Stimulated activated CD8-positive, alpha-beta memory T cell treated with anti-CD3 and anti-CD28 coated beads, Interleukin-4, amount 100 ng/mL, for 1 hour (primary cell): ENCODE measurements around the gene KIF13A.
"Not testable (repeated sequence)": the region's sequence is repeated elsewhere in the genome, so short reads cannot be mapped to it uniquely, and the experiment has no call there.

Source experiments
- DNase-seq, 2 donors: peaks; one replicate each; pipeline ENCODE4 v3.0.0-alpha.2; 2020; ENCODE audit warnings: low read depth in 2 of 2, low spot score in 1 of 2

Gene KIF13A

GRCh38 chr6:17998442-17998841 is 11.0 kb upstream of the KIF13A start:
- no peak for DNase-seq

GRCh38 chr6:17998003-17998402 is 10.6 kb upstream of the KIF13A start:
- DNase-seq: no peak

- no peak for DNase-seq
Observed at GRCh38 chr6:17995414-17995813, 8.0 kb upstream of the KIF13A start.

DNA sequence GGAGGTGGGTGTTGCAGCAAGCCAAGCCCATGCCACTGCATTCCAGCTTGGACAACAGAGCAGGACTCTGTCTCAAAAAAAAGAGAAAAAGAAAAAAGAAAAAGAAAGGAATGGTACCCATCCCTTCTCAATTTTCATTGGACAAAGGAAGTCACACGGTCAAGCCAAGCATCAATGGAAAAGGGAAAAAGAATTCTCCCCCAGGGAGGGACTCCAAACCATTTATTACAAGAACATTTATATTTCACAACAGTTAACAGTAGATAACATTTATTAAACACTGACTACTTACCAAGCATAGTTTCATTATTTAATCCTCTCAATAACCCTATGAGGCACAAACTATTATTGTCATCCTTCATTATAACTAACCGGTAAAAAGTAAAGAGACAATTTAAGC is 6.6 kb upstream of the KIF13A start:
- DNase-seq: no peak

DNA sequence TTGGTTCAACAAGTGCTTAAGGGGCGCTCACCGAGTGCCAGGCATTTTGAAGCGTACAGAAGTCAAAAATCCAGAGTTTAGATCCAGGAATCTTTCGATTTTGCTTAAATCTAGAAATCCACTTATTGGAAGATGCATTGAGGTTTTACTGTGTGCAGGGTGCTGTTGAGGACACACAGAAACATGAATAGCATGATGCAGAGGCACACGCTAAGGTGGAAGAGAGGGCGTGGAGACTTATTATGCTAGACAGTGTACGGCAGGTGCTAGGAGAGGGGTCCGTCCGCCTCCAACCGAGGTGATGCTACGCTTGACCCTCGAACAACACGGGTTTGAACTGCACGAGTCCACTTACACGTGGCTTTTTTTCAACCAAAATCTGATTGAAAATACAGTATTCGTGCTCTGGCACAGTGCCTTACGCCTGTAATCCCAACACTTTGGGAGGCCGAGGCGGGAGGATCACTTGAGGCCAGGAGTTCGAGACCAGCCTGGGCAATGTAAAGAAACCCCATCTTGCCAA is 1.0 kb upstream of the KIF13A start:
- no peak for DNase-seq

DNA sequence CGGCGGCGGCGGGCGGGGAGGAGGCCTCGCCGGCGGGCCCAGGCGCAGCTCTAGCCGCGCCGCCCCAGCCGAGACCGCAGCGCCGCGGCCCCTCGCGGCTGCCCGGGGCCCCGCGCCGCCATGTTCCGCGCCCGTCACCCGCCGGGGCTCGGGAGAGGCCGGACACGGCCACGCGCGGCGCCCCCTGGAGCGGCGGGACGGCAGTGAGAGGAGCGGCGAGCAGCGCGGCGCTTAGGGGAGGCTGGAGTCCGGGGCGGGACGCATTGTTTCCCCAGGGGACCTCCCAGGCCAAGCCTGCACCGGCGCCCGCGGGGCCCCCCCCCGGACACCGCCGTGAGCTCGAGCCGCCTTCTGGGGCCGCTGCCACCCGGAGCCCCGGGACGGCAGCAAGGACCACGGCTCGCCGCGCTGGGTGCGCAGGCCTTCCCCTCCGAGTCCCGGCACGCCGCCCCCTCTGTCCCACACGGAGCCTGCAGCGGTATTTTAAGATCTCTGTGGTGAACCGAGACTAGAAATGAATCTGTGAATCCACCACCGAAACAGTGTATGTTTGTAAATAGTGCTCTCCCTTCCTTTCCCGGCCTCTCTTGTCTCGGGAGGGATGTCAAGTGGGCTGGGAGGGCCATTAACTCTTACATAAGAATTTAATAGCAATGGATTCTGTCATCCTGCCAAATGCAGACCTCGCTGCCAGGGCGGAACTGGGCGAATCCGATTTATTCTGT is 424 bp upstream of the KIF13A start:
- DNase-seq: no peak

GRCh38 chr6:17986656-17987446 is 584 bp downstream of the KIF13A start:
- DNase-seq: no peak

- DNase-seq: no peak
Observed at GRCh38 chr6:17985934-17986655, 1.3 kb downstream of the KIF13A start.

GRCh38 chr6:17984812-17985670 is 2.4 kb downstream of the KIF13A start:
- no peak for DNase-seq

DNA sequence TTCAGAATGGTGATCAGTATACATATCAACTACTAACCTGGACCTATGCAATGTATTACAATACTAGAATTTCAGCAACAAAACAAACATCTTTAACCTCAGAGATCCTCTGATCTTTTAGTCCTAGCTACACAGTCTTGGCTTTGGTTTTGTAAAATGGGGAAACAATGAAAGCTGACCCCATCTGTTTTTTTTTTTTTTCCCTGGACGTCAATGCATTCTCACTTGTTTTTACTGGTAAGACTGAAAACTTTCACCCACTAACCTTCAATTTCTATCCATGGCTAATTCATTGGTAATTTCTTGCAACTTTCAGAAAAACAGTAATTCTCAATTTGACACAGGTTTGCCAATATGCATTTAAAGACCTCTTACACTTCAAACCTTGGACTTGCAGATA is 3.0 kb downstream of the KIF13A start:
- DNase-seq: no peak

GRCh38 chr6:17983730-17984129 is 3.7 kb downstream of the KIF13A start:
- DNase-seq: no peak

DNA sequence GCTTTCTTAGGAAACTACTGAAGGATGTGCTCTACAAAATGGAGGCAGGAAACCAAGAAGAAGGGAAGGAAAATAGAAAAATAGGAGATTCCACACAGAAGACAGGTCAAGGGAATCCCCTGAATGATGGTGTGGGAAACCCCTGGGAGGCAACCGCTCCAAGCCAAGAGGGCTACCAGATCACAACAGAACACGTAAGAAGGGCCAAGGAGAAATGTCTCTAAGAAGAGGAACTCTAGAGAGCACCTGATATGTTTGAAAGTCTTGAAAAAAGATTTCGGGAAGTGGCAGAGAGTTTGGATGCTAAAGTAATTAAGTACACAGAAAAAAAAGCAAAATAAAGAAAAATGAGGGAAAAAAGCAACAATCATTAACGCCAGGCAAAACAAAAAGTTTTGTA is 7.1 kb downstream of the KIF13A start:
- DNase-seq: no peak

DNA sequence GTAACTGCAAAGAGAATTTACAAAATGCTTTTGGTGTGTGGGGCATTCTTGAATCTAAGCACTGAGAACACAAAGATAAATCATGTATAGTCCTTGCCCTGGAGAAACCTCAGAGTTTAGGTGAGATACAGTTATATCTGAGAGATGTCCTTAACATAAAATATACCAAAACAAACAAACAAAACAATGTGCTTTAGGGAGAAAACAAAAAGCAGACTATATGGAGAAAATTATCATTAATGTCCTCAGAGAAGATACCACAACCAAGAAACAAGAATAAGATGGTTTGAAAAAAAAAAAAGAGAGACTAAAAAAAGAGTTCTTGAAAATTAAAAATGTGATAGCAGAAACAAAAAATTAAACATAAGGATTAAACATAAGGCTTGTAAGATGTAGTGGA is 8.0 kb downstream of the KIF13A start:
- no peak for DNase-seq

DNA sequence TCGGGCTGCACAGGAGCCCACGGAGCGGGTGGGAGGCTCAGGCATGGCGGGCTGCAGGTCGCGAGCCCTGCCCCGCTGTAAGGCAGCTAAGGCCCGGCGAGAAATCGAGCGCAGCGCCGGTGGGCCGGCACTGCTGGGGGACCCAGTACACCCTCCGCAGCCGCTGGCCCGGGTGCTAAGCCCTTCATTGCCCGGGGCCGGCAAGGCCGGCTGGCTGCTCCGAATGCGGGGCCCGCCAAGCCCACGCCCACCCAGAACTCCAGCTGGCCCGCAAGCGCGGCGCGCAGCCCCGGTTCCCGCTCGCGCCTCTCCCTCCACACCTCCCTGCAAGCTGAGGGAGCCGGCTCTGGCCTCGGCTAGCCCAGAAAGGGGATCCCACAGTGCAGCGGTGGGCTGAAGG is 11.2 kb downstream of the KIF13A start:
- not testable (repeated sequence) for DNase-seq

- DNase-seq: no peak
Observed at GRCh38 chr6:17974570-17975368, 12.7 kb downstream of the KIF13A start.

GRCh38 chr6:17972978-17973622 is 14.3 kb downstream of the KIF13A start:
- no peak for DNase-seq

- no peak for DNase-seq
Observed at GRCh38 chr6:17972074-17972952, 15.1 kb downstream of the KIF13A start.
